RPMI7951 (cell line): ENCODE data around the gene ARFRP1. TPM values are rescaled to one million over a fixed set of nuclear protein-coding genes. Genes with fewer than 3 reads are reported as not detected.
"Not testable (repeated sequence)": the region's sequence is repeated elsewhere in the genome, so short reads cannot be mapped to it uniquely, and the experiment has no call there.

Source experiments
- DNase-seq: peaks from one replicate; pipeline ENCODE4 v3.0.0-alpha.2; 2012; ENCODE audit warnings: low read depth
- total RNA-seq: library from RNA; depleted of rRNA; stranded (reverse); fragments of >200 nt; shearing (Covaris generic); gene quantifications from 2 replicates; pipeline ENCODE4 v1.2.3, GENCODE V29; 2014; rRNA removed

The ARFRP1 gene
- total RNA-seq, 1 experiment from 2014 or later, result 38.8 TPM

GRCh38 chr20:63656451-63656850, 51.3 kb downstream of the ARFRP1 start:
- DNase-seq, result peak; percentile 66

DNA sequence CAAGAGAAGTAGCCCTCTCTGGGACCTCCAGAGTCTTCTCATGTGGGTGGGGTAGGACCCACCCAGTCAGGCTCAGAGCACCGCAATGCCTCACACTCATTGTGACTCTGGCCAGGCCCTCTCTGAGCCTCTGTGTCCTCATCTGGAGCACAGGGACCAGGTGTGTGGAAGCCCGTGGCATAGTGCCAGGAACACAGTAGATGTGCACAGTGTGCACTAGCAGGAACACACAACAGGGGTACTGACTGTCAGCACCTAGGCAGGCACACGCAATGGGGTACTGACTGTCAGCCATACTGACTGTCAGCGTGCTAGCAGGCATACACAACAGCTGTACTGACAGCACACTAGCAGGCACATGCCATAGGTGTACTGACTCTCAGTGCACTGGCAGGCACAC, 52.5 kb downstream of the ARFRP1 start:
- DNase-seq, result no peak

DNA sequence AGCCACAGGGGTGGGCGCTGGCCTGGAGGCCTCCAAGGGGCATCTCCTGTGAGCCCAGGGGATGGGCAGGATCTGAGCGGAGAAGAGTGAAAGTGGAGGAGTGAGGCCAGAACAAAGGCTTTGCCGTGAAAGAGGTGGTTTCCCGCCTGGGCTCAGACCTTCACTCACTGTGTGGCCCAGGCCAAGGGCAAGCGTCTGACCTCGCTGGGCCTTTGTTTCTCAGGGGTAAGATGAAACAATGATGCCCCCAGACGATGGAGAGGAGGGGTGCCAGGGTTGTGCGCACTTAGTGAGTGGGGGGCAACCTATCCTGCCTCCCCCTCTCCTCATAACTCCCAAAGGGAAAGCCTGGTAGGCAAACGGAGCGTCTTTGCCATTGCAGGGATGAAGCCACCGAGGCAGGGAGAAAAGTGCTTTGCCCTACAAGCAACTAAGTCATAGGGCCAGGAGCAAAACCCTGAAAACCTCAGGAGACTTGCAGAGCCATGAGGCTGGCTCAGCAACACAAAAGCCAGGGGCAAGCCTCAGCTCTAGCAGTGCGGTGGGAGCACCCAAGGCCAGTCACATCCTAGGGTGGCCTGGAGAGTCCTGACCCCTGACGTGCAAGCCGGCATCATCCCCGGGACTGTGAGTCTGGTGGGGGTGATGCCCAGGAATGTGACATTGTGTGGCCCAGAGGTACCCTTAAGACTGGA, 53.7 kb downstream of the ARFRP1 start:
- DNase-seq, result no peak

GRCh38 chr20:63653041-63653973, 54.5 kb downstream of the ARFRP1 start, which contains the start of gene STMN3:
TSS of gene STMN3 (minus strand) at chr20:63653424. CDS start at chr20:63653345, 79 bp downstream.
- DNase-seq, result peak; percentile 93

GRCh38 chr20:63652192-63652980, 55.4 kb downstream of the ARFRP1 start:
- peak; percentile 58 for DNase-seq

- DNase-seq, result no peak
Observed at GRCh38 chr20:63651942-63652191, 55.9 kb downstream of the ARFRP1 start.

DNA sequence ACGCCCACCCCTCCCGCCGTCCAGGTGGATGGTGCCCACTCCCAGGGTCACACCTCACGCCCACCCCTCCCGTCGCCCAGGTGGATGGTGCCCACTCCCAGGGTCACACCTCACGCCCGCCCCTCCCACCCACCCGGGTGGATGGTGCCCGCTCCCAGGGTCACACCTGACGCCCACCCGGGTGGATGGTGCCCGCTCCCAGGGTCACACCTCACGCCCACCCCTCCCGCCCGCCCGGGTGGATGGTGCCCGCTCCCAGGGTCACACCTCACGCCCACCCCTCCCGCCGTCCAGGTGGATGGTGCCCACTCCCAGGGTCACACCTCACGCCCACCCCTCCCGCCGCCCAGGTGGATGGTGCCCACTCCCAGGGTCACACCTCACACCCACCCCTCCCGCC, 57.3 kb downstream of the ARFRP1 start:
- DNase-seq, result not testable (repeated sequence)

- DNase-seq, result no peak
Observed at GRCh38 chr20:63648895-63649589, 58.7 kb downstream of the ARFRP1 start.

Other genes starting within 250 kb of the ARFRP1 start
- 0.10 and 2.5 TPM in 2 replicates for gene KCNQ2, start 235.3 kb downstream of the ARFRP1 start, total RNA-seq
- 14.1 and 17.6 TPM in 2 replicates for gene EEF1A2, start 208.9 kb downstream of the ARFRP1 start, total RNA-seq
- 140 and 185 TPM in 2 replicates for gene PPDPF, start 187.2 kb downstream of the ARFRP1 start, total RNA-seq
- gene PTK6, start 170.6 kb downstream of the ARFRP1 start, total RNA-seq, result 0.48 TPM in 1 of 2 replicates, not detected in the other
- not detected in 2 replicates for gene SRMS, start 160.2 kb downstream of the ARFRP1 start, total RNA-seq
- gene FNDC11, start 153.8 kb downstream of the ARFRP1 start, total RNA-seq, result 1.8 and 1.9 TPM in 2 replicates
- 13.3 and 23.4 TPM in 2 replicates for gene HELZ2, start 133.7 kb downstream of the ARFRP1 start, total RNA-seq
- 7.6 and 10.0 TPM in 2 replicates for gene GMEB2, start 80.9 kb downstream of the ARFRP1 start, total RNA-seq
- gene STMN3, start 54.6 kb downstream of the ARFRP1 start, total RNA-seq, result 75.3 and 102 TPM in 2 replicates
- gene RTEL1, start 49.7 kb downstream of the ARFRP1 start, total RNA-seq, result 17.4 and 18.7 TPM in 2 replicates
- gene TNFRSF6B, start 11.3 kb downstream of the ARFRP1 start, total RNA-seq, result 0.36 and 1.1 TPM in 2 replicates
- gene ZGPAT, start 63 bp upstream of the ARFRP1 start, total RNA-seq, result 8.3 and 28.5 TPM in 2 replicates
- gene LIME1, start 28.7 kb upstream of the ARFRP1 start, total RNA-seq, result 0.72 and 4.4 TPM in 2 replicates
- 29.3 and 46.9 TPM in 2 replicates for gene SLC2A4RG, start 31.8 kb upstream of the ARFRP1 start, total RNA-seq
- gene ZBTB46, start 123.3 kb upstream of the ARFRP1 start, total RNA-seq, result 3.4 and 5.8 TPM in 2 replicates
- not detected in 2 replicates for gene ABHD16B, start 153.5 kb upstream of the ARFRP1 start, total RNA-seq
- 137 and 140 TPM in 2 replicates for gene TPD52L2, start 157.3 kb upstream of the ARFRP1 start, total RNA-seq
- gene DNAJC5, start 187.2 kb upstream of the ARFRP1 start, total RNA-seq, result 29.3 and 37.1 TPM in 2 replicates
- gene UCKL1, start 248.4 kb upstream of the ARFRP1 start, total RNA-seq, result 23.1 and 24.4 TPM in 2 replicates